Upper lobe of right lung (tissue), 1 donor: ENCODE results near the gene AKR1C3. TPM values are rescaled to one million over a fixed set of nuclear protein-coding genes. Genes with fewer than 3 reads are reported as not detected.

Experiments
- ATAC-seq: fragments of 200-7000 bp; cut with Tn5 transposase; one replicate; pipeline ENCODE4 v1.9.1; 2020; ENCODE audit warnings: mild to moderate bottlenecking, moderate library complexity
- DNase-seq: peaks from one replicate; pipeline ENCODE4 v3.0.0-alpha.2; 2020
- H3K27ac ChIP-seq: fragments of 200-600 bp; one replicate; pipeline ENCODE4 v1.8.0; 2022
- H3K27me3 ChIP-seq: fragments of 200-600 bp; one replicate; pipeline ENCODE4 v1.8.0; 2022; ENCODE audit warnings: mild to moderate bottlenecking
- H3K36me3 ChIP-seq: fragments of 200-600 bp; one replicate; pipeline ENCODE4 v1.8.0; 2022
- H3K4me1 ChIP-seq: fragments of 200-600 bp; one replicate; pipeline ENCODE4 v1.8.0; 2022
- H3K4me3 ChIP-seq: fragments of 200-600 bp; one replicate; pipeline ENCODE4 v1.8.0; 2022; ENCODE audit warnings: mild to moderate bottlenecking
- H3K9me3 ChIP-seq: fragments of 200-600 bp; one replicate; pipeline ENCODE4 v1.8.0; 2022
- intact Hi-C: fragments of 100-400 bp; cut with DNase I; formaldehyde crosslinking; loops from one replicate; pipeline ENCODE4 v1.11.0; 2022
- total RNA-seq: library from RNA; stranded (reverse); fragmentation: NEBNext Ultra II Directional; extraction: Animal tissue kit (Norgen Biotek cat#: 25700); gene quantifications from one replicate; pipeline ENCODE4 v1.2.1, GENCODE V29; 2021
- TF ChIP-seq, protein P1 (sequence below): fragments of 200-600 bp; IDR thresholded peaks from one replicate; pipeline ENCODE4 v1.8.0; 2022; ENCODE audit warnings: antibody characterized with exemption
- donor health status: DM: no; HTN: yes; CAD: no; lungs with severe emphysema.

AKR1C3 gene
- total RNA-seq, 1 donor from 2014 or later = 63.6 TPM

DNA sequence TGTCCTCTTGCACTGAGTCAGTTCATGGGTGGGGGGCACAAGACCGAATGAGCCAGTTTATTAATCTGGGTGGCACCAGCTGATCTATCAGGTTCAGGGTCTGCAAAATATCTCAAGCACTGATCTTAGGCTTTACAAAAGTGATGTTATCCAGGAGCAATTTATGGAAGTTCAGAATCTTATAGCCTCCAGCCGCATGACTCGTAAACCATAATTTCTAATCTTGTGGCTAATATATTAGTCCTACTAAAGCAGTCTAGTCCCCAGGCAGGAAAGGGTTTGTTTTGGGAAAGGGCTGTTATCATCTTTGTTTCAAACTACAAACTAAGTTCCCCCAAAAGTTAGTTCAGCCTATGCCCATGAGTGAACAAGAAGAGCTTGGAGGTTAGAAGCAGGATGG, 56.9 kb downstream of the AKR1C3 start:
- no peak for ATAC-seq
- H3K27ac ChIP-seq = no peak overlapping the region
- no peaks in the 10 kb centered on the region for H3K4me1 ChIP-seq
- intact Hi-C loops = no loop called here
- TF ChIP-seq, protein P1, sequence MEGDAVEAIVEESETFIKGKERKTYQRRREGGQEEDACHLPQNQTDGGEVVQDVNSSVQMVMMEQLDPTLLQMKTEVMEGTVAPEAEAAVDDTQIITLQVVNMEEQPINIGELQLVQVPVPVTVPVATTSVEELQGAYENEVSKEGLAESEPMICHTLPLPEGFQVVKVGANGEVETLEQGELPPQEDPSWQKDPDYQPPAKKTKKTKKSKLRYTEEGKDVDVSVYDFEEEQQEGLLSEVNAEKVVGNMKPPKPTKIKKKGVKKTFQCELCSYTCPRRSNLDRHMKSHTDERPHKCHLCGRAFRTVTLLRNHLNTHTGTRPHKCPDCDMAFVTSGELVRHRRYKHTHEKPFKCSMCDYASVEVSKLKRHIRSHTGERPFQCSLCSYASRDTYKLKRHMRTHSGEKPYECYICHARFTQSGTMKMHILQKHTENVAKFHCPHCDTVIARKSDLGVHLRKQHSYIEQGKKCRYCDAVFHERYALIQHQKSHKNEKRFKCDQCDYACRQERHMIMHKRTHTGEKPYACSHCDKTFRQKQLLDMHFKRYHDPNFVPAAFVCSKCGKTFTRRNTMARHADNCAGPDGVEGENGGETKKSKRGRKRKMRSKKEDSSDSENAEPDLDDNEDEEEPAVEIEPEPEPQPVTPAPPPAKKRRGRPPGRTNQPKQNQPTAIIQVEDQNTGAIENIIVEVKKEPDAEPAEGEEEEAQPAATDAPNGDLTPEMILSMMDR = no peak
- no peak overlapping the region for H3K4me3 ChIP-seq
- DNase-seq = no peak
- no peaks in the 10 kb centered on the region for H3K36me3 ChIP-seq
- H3K9me3 ChIP-seq = no peaks in the 10 kb centered on the region
- H3K27me3 ChIP-seq = no peaks in the 10 kb centered on the region

DNA sequence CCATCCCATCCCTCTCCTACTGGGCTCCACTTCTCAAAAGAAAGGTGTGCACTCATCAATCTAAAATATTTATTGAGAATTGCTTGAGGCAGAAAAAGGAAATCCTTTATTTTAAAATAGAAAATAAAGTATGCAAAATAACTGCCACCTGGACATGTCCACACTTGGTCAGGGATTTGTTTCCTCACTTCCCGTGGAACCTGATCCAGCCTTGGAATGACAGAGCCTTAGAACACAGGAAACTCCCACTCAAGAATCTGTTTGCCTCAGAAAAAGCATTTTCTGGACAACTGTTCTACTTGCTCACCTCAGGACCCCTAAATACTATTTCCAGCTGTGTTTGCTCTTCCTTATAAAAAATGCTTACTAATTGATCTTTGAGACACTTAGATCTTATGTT, 61.7 kb downstream of the AKR1C3 start:
- no peaks in the 10 kb centered on the region for H3K4me1 ChIP-seq
- no peaks in the 10 kb centered on the region for H3K36me3 ChIP-seq
- DNase-seq (no peak), ATAC-seq (no peak)
- TF ChIP-seq, protein P1 = no peak
- H3K27me3 ChIP-seq = no peaks in the 10 kb centered on the region
- H3K9me3 ChIP-seq = no peaks in the 10 kb centered on the region
- intact Hi-C loops = no loop called here
- H3K4me3 ChIP-seq = no peak overlapping the region
- H3K27ac ChIP-seq = no peak overlapping the region

Other genes starting within 250 kb of the AKR1C3 start
- 42.0 TPM for gene AKR1C1, start 131.0 kb upstream of the AKR1C3 start, total RNA-seq
- 22.5 TPM for gene AKR1C2, start 90.6 kb upstream of the AKR1C3 start, total RNA-seq
- 0.55 TPM for gene AKR1C8, start 90.7 kb downstream of the AKR1C3 start, total RNA-seq
- not detected for gene AKR1C4, start 102.4 kb downstream of the AKR1C3 start, total RNA-seq